CD4-positive, alpha-beta memory T cell (primary cell): Measurements from ENCODE around the gene RBFOX2. TPM values are rescaled to one million over a fixed set of nuclear protein-coding genes. Genes with fewer than 3 reads are reported as not detected.
"Not testable (repeated sequence)": the region's sequence is repeated elsewhere in the genome, so short reads cannot be mapped to it uniquely, and the experiment has no call there.

Experiments used
- CTCF ChIA-PET: fragments of 350-600 bp; sonication (Branson Sonifier 250); formaldehyde crosslinking; loops from one replicate; lab custom pipeline; 2021; ENCODE audit warnings: inconsistent platforms; ENCODE audit not compliant: partially characterized antibody; lab: Charles Lee
- POLR2A ChIA-PET: fragments of 350-600 bp; sonication (Branson Sonifier 250); formaldehyde crosslinking; loops from one replicate; lab custom pipeline; 2021; ENCODE audit not compliant: partially characterized antibody; lab: Charles Lee
- DNase-seq, 5 donors: peaks; one replicate each; pipeline versions ENCODE4 v3.0.0 to v3.0.0-alpha.2; 2020 to 2022; ENCODE audit warnings: mixed read lengths in 1 of 5
- H3K27ac ChIP-seq: one replicate; pipeline ENCODE4 v1.7.0; 2013; ENCODE audit warnings: low read depth, low read length
- H3K27me3 ChIP-seq: 2 replicates; pipeline ENCODE4 v1.7.0; 2013; ENCODE audit warnings: mild to moderate bottlenecking, low read length, moderate library complexity; ENCODE audit not compliant: insufficient read depth
- H3K36me3 ChIP-seq: 2 replicates; pipeline ENCODE4 v1.7.0; 2013; ENCODE audit warnings: mild to moderate bottlenecking, low read length, moderate library complexity; ENCODE audit not compliant: insufficient read depth
- H3K4me1 ChIP-seq: 2 replicates; pipeline ENCODE4 v1.7.0; 2013; ENCODE audit warnings: mild to moderate bottlenecking, low read length, moderate library complexity; ENCODE audit not compliant: insufficient read depth
- H3K4me3 ChIP-seq, 2 donors: one replicate each; pipeline ENCODE4 v1.7.0; 2013; ENCODE audit warnings: low read length in 2 of 2, mild to moderate bottlenecking in 1 of 2
- H3K9me3 ChIP-seq, 2 donors: one replicate each; pipeline ENCODE4 v1.7.0; 2013; ENCODE audit warnings: low read length in 2 of 2, control low read depth in 1 of 2; ENCODE audit not compliant: control insufficient read depth in 1 of 2
- H3K27ac Mint-ChIP-seq, 7 donors: one replicate each; pipeline ENCODE4 v1.8.0; 2020 to 2021; ENCODE audit warnings: mixed read lengths in 7 of 7, mild to moderate bottlenecking in 6 of 7, inconsistent platforms in 3 of 7, moderate library complexity in 3 of 7
- H3K27me3 Mint-ChIP-seq, 2 donors: one replicate each; pipeline ENCODE4 v1.8.0; 2020 to 2021; ENCODE audit warnings: mixed read lengths in 2 of 2
- H3K36me3 Mint-ChIP-seq, 2 donors: one replicate each; pipeline ENCODE4 v1.8.0; 2020 to 2021; ENCODE audit warnings: mixed read lengths in 2 of 2, inconsistent platforms in 1 of 2, mild to moderate bottlenecking in 1 of 2
- H3K4me1 Mint-ChIP-seq, 4 donors: one replicate each; pipeline ENCODE4 v1.8.0; 2020 to 2021; ENCODE audit warnings: mixed read lengths in 4 of 4, mild to moderate bottlenecking in 1 of 4
- H3K4me3 Mint-ChIP-seq, 8 donors: one replicate each; pipeline ENCODE4 v1.8.0; 2020 to 2021; ENCODE audit warnings: mixed read lengths in 8 of 8, mild to moderate bottlenecking in 7 of 8, moderate library complexity in 6 of 8, inconsistent platforms in 3 of 8
- H3K9me3 Mint-ChIP-seq, 8 donors: one replicate each; pipeline ENCODE4 v1.8.0; 2020 to 2021; ENCODE audit warnings: mixed read lengths in 8 of 8, mild to moderate bottlenecking in 5 of 8, inconsistent platforms in 3 of 8, moderate library complexity in 1 of 8
- intact Hi-C: fragments of 100-400 bp; cut with micrococcal nuclease; formaldehyde crosslinking; loops from one replicate; pipeline ENCODE4 v1.15.1; 2023
- polyA plus RNA-seq, 2 donors: library from polyadenylated mRNA; unstranded; fragments of 300-500 nt; fragmentation: Illumina TruSeq; gene quantifications; one replicate each; pipeline ENCODE4 v1.2.3, GENCODE V29; 2021
- total RNA-seq, 2 experiments: library from RNA; stranded (reverse); gene quantifications; one replicate each; pipeline ENCODE4 v1.2.3, GENCODE V29; 2021

RBFOX2 gene
- total and polyA plus RNA-seq, 4 experiments from 2014 or later, result 0.68 to 1.3 (median 1.0) TPM

DNA sequence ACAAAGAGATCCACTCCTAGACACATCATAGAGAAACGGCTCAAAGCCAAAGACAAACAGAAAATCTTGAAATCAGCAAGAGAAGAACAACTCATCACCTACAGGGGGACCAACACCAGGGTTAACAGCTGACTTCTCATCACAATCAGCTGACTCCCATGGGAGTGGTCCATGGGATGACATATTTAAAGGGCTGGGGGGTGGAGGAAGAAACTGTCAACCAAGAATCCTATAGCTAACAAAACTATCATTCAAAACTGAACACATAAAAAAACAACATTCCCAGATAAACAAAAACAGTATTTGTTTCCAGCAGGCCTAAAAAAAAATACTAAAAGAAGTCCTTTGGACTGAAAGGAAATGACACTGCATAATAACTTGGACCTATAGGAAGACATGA is 224.2 kb downstream of the RBFOX2 start:
- Mint-ChIP-seq H3K27ac (no peak overlapping the region), H3K4me3 (no peak overlapping the region), H3K4me1 (no peaks in the 10 kb centered on the region), H3K36me3 (no peaks in the 10 kb centered on the region), H3K9me3 (peaks cover 0 to 5% (median 0%) of the 10 kb centered on the region in 8 donors), H3K27me3 (peaks cover 2 to 6% of the 10 kb centered on the region in 2 donors)
- H3K9me3 ChIP-seq, result no peaks in the 10 kb centered on the region
- H3K27me3 ChIP-seq, result no peaks in the 10 kb centered on the region
- no peaks in the 10 kb centered on the region for H3K4me1 ChIP-seq
- no peak overlapping the region for H3K4me3 ChIP-seq
- ChIA-PET CTCF (no interaction called here), POLR2A (no interaction called here)
- no peak for DNase-seq
- H3K27ac ChIP-seq, result no peak overlapping the region
- H3K36me3 ChIP-seq, result no peaks in the 10 kb centered on the region
- intact Hi-C loops, result no loop called here

GRCh38 chr22:35802885-35803284 is 225.7 kb downstream of the RBFOX2 start:
- Mint-ChIP-seq H3K9me3 (peaks cover 0 to 5% (median 0%) of the 10 kb centered on the region in 8 donors), H3K36me3 (no peaks in the 10 kb centered on the region), H3K4me1 (no peaks in the 10 kb centered on the region), H3K27me3 (peaks cover 0 to 5% of the 10 kb centered on the region in 2 donors), H3K27ac (no peak overlapping the region), H3K4me3 (no peak overlapping the region)
- DNase-seq, result no peak
- CTCF ChIA-PET, result no interaction called here
- no peak overlapping the region for H3K27ac ChIP-seq
- H3K27me3 ChIP-seq, result no peaks in the 10 kb centered on the region
- POLR2A ChIA-PET, result no interaction called here
- no peak overlapping the region for H3K4me3 ChIP-seq
- H3K9me3 ChIP-seq, result no peaks in the 10 kb centered on the region
- no peaks in the 10 kb centered on the region for H3K4me1 ChIP-seq
- no peaks in the 10 kb centered on the region for H3K36me3 ChIP-seq
- intact Hi-C loops, result no loop called here

- H3K27ac ChIP-seq, H3K4me1 ChIP-seq, H3K27ac Mint-ChIP-seq, POLR2A ChIA-PET, H3K9me3 ChIP-seq, H3K36me3 Mint-ChIP-seq, intact Hi-C loops, DNase-seq, H3K27me3 ChIP-seq, H3K36me3 ChIP-seq, H3K4me3 ChIP-seq, H3K4me3 Mint-ChIP-seq, CTCF ChIA-PET, H3K27me3 Mint-ChIP-seq, H3K4me1 Mint-ChIP-seq, H3K9me3 Mint-ChIP-seq: not testable (repeated sequence)
Measured at GRCh38 chr22:35801301-35801700, 227.3 kb downstream of the RBFOX2 start.

DNA sequence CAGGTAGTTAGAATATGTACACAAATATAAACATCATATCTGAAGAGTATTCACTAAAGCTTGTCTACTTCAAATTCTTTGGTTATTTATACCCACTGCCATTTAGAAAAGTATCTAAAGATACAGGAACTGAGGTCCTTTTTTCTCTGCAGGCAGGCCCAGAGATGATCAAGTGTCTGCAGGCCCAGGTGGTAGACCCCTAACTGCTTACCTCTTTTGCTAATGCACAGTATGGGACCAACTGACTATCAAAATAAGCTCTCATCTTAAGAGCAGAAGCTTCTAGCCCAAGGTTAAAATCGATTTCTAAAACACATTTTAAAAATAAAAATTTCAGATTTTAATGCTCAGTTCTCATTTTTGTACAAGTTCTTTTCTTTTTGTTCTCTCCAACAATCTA is 229.5 kb downstream of the RBFOX2 start:
- peaks cover 0 to 4% of the 10 kb centered on the region in 2 donors for H3K27me3 Mint-ChIP-seq
- intact Hi-C loops, result no loop called here
- H3K27me3 ChIP-seq, result no peaks in the 10 kb centered on the region
- H3K4me3 ChIP-seq, result no peak overlapping the region
- peaks cover 0 to 2% (median 0%) of the 10 kb centered on the region in 8 donors for H3K9me3 Mint-ChIP-seq
- no peaks in the 10 kb centered on the region for H3K36me3 Mint-ChIP-seq
- CTCF ChIA-PET, result no interaction called here
- no peak overlapping the region for H3K27ac Mint-ChIP-seq
- H3K4me3 Mint-ChIP-seq, result no peak overlapping the region
- H3K4me1 ChIP-seq, result no peaks in the 10 kb centered on the region
- H3K4me1 Mint-ChIP-seq, result no peaks in the 10 kb centered on the region
- H3K36me3 ChIP-seq, result no peaks in the 10 kb centered on the region
- DNase-seq, result no peak
- no peak overlapping the region for H3K27ac ChIP-seq
- H3K9me3 ChIP-seq, result no peaks in the 10 kb centered on the region
- POLR2A ChIA-PET, result no interaction called here

DNA sequence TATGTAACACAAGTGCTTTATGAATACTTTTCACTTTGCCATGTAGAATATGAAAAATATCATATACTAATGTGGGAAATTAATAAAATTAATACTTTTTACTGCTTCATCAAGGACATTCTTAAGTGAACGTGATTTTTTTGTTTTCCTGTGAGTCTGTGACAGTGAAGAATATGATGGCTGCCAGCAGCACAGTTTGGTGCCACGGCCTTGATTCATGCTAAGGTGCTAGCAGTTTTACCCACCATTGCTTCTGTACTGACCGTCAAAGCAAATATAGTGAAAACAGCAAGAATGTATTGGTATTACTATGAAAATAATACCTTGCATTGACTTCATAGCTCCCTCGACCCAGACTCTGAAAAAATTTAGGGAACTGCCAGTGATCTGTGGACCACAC is 231.2 kb downstream of the RBFOX2 start:
- no peak overlapping the region for H3K4me3 ChIP-seq
- no peak overlapping the region for H3K27ac Mint-ChIP-seq
- no peak overlapping the region for H3K27ac ChIP-seq
- ChIA-PET POLR2A (no interaction called here), CTCF (no interaction called here)
- no peaks in the 10 kb centered on the region for H3K9me3 ChIP-seq
- no peak overlapping the region for H3K4me3 Mint-ChIP-seq
- H3K9me3 Mint-ChIP-seq, result no peaks in the 10 kb centered on the region
- H3K27me3 ChIP-seq, result no peaks in the 10 kb centered on the region
- H3K36me3 Mint-ChIP-seq, result no peaks in the 10 kb centered on the region
- H3K27me3 Mint-ChIP-seq, result peaks cover 0 to 4% of the 10 kb centered on the region in 2 donors
- intact Hi-C loops, result no loop called here
- no peaks in the 10 kb centered on the region for H3K4me1 ChIP-seq
- no peak for DNase-seq
- no peaks in the 10 kb centered on the region for H3K4me1 Mint-ChIP-seq
- H3K36me3 ChIP-seq, result no peaks in the 10 kb centered on the region

DNA sequence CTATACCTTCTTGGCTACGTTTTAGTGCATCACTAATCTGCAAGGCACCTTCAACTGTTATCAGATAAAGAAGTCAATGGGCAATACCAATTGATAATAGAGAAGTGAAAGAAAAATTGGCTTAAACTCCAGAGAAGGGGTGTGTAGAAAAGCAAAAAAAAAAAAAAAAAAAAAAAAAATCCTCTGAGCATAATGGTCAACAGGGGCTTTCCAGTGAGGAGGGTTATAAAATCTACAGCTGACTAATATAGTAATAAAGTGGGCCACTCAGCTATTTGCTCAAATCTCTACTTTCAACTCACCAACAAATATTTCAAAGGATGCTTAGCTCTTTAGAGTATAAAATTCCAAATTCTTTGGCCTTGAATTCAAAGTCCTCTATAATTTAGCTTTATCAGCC is 233.1 kb downstream of the RBFOX2 start:
- no peaks in the 10 kb centered on the region for H3K36me3 Mint-ChIP-seq
- H3K4me1 Mint-ChIP-seq, result no peaks in the 10 kb centered on the region
- ChIA-PET CTCF (interaction anchor here (1.1 kb wide), 1 partner anchor 270 kb away, joined by 3 read pairs; no protein-coding TSS in a partner anchor), POLR2A (no interaction called here)
- Histone ChIP-seq H3K27me3 (no peaks in the 10 kb centered on the region), H3K36me3 (no peaks in the 10 kb centered on the region), H3K9me3 (no peaks in the 10 kb centered on the region), H3K4me1 (no peaks in the 10 kb centered on the region), H3K27ac (no peak overlapping the region), H3K4me3 (no peak overlapping the region)
- H3K9me3 Mint-ChIP-seq, result no peaks in the 10 kb centered on the region
- H3K4me3 Mint-ChIP-seq, result no peak overlapping the region
- no peak overlapping the region for H3K27ac Mint-ChIP-seq
- intact Hi-C loops, result no loop called here
- DNase-seq, result no peak
- H3K27me3 Mint-ChIP-seq, result peaks cover 0 to 2% of the 10 kb centered on the region in 2 donors

- H3K27ac Mint-ChIP-seq, result no peak overlapping the region
- peaks cover 2 to 3% of the 10 kb centered on the region in 2 donors for H3K27me3 Mint-ChIP-seq
- no peak for DNase-seq
- H3K4me1 Mint-ChIP-seq, result no peaks in the 10 kb centered on the region
- CTCF ChIA-PET, result no interaction called here
- Histone ChIP-seq H3K4me1 (no peaks in the 10 kb centered on the region), H3K36me3 (no peaks in the 10 kb centered on the region), H3K27me3 (no peaks in the 10 kb centered on the region), H3K4me3 (no peak overlapping the region), H3K27ac (no peak overlapping the region), H3K9me3 (no peaks in the 10 kb centered on the region)
- no peaks in the 10 kb centered on the region for H3K36me3 Mint-ChIP-seq
- no peak overlapping the region for H3K4me3 Mint-ChIP-seq
- H3K9me3 Mint-ChIP-seq, result no peaks in the 10 kb centered on the region
- POLR2A ChIA-PET, result interaction anchor here (1.0 kb wide), 1 partner anchor 65 kb away, joined by 3 read pairs; no protein-coding TSS in a partner anchor
- intact Hi-C loops, result no loop called here
Measured at GRCh38 chr22:35792506-35792905, 236.1 kb downstream of the RBFOX2 start.

GRCh38 chr22:35791788-35792187 is 236.8 kb downstream of the RBFOX2 start:
- CTCF ChIA-PET, H3K4me1 ChIP-seq, POLR2A ChIA-PET, intact Hi-C loops, H3K27me3 ChIP-seq, H3K36me3 ChIP-seq, H3K27ac Mint-ChIP-seq, H3K4me1 Mint-ChIP-seq, H3K36me3 Mint-ChIP-seq, H3K9me3 ChIP-seq, H3K9me3 Mint-ChIP-seq, H3K27me3 Mint-ChIP-seq, H3K4me3 Mint-ChIP-seq, DNase-seq, H3K27ac ChIP-seq, H3K4me3 ChIP-seq: not testable (repeated sequence)
